HG03460 (cell line): ENCODE data around the gene BAG5.
"Not testable (repeated sequence)": the region's sequence is repeated elsewhere in the genome, so short reads cannot be mapped to it uniquely, and the experiment has no call there.

Source experiments
- ATAC-seq: cut with Tn5 transposase; IDR thresholded peaks from one replicate; pipeline ENCODE4 v1.9.1; 2021; ENCODE audit not compliant: unreplicated experiment

The BAG5 gene

GRCh38 chr14:103562429-103563225 is at the start of gene BAG5, which contains the start of gene COA8:
BAG5 (minus strand) TSS chr14:103562657; CDS start chr14:103561164, 1,493 bp downstream.
COA8 (plus strand) TSS chr14:103562960; CDS start chr14:103563002, 42 bp downstream.
- peak; percentile 74 for ATAC-seq

GRCh38 chr14:103611215-103611614 is 48.8 kb upstream of the BAG5 start:
- no peak for ATAC-seq

- not testable (repeated sequence) for ATAC-seq
Measured at GRCh38 chr14:103609081-103609480, 46.6 kb upstream of the BAG5 start.

GRCh38 chr14:103607822-103608221 is 45.4 kb upstream of the BAG5 start:
- no peak for ATAC-seq

GRCh38 chr14:103606963-103607668 is 44.7 kb upstream of the BAG5 start:
- peak; percentile 66 for ATAC-seq

GRCh38 chr14:103604620-103605019 is 42.2 kb upstream of the BAG5 start:
- ATAC-seq, result no peak

- no peak for ATAC-seq
Measured at GRCh38 chr14:103600503-103600902, 38.0 kb upstream of the BAG5 start.

GRCh38 chr14:103597623-103598377 is 35.3 kb upstream of the BAG5 start:
- no peak for ATAC-seq

- ATAC-seq, result no peak
Measured at GRCh38 chr14:103594265-103594664, 31.8 kb upstream of the BAG5 start.

- peak; percentile 95 for ATAC-seq
Measured at GRCh38 chr14:103593577-103593976, 31.1 kb upstream of the BAG5 start.

GRCh38 chr14:103584326-103584915 is 22.0 kb upstream of the BAG5 start:
- no peak for ATAC-seq

- ATAC-seq, result no peak
Measured at GRCh38 chr14:103581954-103582703, 19.7 kb upstream of the BAG5 start.

GRCh38 chr14:103581206-103581605 is 18.7 kb upstream of the BAG5 start:
- ATAC-seq, result no peak

- no peak for ATAC-seq
Measured at GRCh38 chr14:103578401-103579075, 16.1 kb upstream of the BAG5 start.

- no peak for ATAC-seq
Measured at GRCh38 chr14:103576371-103577024, 14.0 kb upstream of the BAG5 start.

GRCh38 chr14:103574707-103575285 is 12.3 kb upstream of the BAG5 start:
- no peak for ATAC-seq

- no peak for ATAC-seq
Measured at GRCh38 chr14:103574104-103574503, 11.6 kb upstream of the BAG5 start.

- no peak for ATAC-seq
Measured at GRCh38 chr14:103569408-103569807, 7.0 kb upstream of the BAG5 start.

GRCh38 chr14:103568952-103569351 is 6.5 kb upstream of the BAG5 start:
- no peak for ATAC-seq
